Measurements from ENCODE around the gene PPM1F. TPM values are rescaled to one million over a fixed set of nuclear protein-coding genes. Genes with fewer than 3 reads are reported as not detected.

The PPM1F gene
- total and polyA plus RNA-seq, 10 of the 15 experiments (the other 5 are each of a cell fraction or from before 2014, with no cell fraction given) = 0.55 to 26.3 (median 9.7) TPM

DNA sequence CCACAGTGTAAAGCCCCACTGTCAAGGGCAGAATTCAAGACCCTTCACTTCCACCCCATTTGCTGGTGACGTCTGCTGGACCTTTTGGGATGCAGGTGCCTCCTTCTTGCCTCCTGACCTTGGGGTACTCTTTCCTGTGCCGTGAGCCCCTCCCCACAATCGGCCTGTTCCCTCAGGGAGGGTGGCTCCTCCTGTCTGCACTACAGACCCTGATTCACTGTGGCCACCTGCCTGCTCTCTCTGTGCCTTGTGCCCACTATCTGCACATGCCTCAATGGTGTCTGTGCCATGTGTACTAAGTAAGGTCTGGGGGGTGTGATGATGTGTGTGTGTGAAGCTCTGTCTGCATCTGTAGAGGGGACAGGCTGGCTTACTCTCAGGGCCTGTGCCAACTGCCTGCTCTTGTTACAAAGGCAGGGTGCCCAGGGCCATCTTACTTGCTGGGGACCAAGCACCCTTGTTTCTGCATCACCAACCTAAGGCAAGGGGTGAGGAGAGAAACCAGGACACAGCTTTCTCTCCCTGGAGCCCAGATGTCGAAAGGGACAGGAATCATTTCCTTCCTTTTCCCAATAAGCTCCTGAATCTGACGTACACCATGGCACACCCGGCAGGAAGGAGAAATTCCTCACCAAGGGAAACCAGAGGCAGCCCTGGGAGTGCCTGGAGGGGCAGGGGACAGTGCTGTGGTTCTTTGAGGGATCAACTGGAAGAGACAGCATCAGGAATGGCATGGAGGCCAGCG lies 3.7 kb downstream of the PPM1F start:
- TF ChIP-seq, protein P1, sequence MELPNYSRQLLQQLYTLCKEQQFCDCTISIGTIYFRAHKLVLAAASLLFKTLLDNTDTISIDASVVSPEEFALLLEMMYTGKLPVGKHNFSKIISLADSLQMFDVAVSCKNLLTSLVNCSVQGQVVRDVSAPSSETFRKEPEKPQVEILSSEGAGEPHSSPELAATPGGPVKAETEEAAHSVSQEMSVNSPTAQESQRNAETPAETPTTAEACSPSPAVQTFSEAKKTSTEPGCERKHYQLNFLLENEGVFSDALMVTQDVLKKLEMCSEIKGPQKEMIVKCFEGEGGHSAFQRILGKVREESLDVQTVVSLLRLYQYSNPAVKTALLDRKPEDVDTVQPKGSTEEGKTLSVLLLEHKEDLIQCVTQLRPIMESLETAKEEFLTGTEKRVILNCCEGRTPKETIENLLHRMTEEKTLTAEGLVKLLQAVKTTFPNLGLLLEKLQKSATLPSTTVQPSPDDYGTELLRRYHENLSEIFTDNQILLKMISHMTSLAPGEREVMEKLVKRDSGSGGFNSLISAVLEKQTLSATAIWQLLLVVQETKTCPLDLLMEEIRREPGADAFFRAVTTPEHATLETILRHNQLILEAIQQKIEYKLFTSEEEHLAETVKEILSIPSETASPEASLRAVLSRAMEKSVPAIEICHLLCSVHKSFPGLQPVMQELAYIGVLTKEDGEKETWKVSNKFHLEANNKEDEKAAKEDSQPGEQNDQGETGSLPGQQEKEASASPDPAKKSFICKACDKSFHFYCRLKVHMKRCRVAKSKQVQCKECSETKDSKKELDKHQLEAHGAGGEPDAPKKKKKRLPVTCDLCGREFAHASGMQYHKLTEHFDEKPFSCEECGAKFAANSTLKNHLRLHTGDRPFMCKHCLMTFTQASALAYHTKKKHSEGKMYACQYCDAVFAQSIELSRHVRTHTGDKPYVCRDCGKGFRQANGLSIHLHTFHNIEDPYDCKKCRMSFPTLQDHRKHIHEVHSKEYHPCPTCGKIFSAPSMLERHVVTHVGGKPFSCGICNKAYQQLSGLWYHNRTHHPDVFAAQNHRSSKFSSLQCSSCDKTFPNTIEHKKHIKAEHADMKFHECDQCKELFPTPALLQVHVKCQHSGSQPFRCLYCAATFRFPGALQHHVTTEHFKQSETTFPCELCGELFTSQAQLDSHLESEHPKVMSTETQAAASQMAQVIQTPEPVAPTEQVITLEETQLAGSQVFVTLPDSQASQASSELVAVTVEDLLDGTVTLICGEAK (IDR thresholded peaks at IDR 0.05; ENCODE audit: borderline replicate concordance) = no peak
- TF ChIP-seq TAF1 (IDR thresholded peaks at IDR 0.05; ENCODE audit: borderline replicate concordance, low read depth, low read length) (no peak), E2F4 (IDR thresholded peaks at IDR 0.05; ENCODE audit: low read depth, low read length) (no peak), CEBPB (IDR thresholded peaks at IDR 0.05; ENCODE audit: borderline replicate concordance in 1 of 2, low read depth in 2 of 2, low read length in 2 of 2) (no peak), SIN3A (IDR thresholded peaks at IDR 0.05; ENCODE audit: low read depth, low read length) (no peak), SUZ12 (IDR thresholded peaks at IDR 0.05; ENCODE audit: unreplicated experiment) (no peak)
- Histone ChIP-seq H3K4me1 (ENCODE audit: control insufficient read depth, insufficient read depth, low read length) (no peaks in the 10 kb centered on the region; the same call in 1 of the 2 replicates), H4K20me1 (ENCODE audit: control insufficient read depth, insufficient read depth) (no peaks in the 10 kb centered on the region), H3K4me3 (no peak overlapping the region), H3K27ac (ENCODE audit: control insufficient read depth, insufficient read depth) (no peak overlapping the region), H3K4me2 (ENCODE audit: control insufficient read depth, insufficient read depth) (no peak overlapping the region), H3K9ac (ENCODE audit: control insufficient read depth, insufficient read depth, low read length) (no peak overlapping the region), H3K9me3 (replicated peaks; ENCODE audit: control insufficient read depth, insufficient read depth, low read length) (no peaks in the 10 kb centered on the region), H3K27me3 (replicated peaks in 1 of 2; ENCODE audit: control insufficient read depth in 2 of 2, insufficient read depth in 2 of 2, low read length in 1 of 2) (no peaks in the 10 kb centered on the region), H2AFZ (ENCODE audit: control insufficient read depth, low read depth, low read length) (no peak overlapping the region), H3K36me3 (ENCODE audit: control insufficient read depth in 2 of 2, insufficient read depth in 2 of 2, low read length in 1 of 2) (no peaks in the 10 kb centered on the region), H3K79me2 (ENCODE audit: control insufficient read depth, insufficient read depth, low read length) (no peaks in the 10 kb centered on the region)
- 66% methylated on average over 7 of the region's 7 CpGs for WGBS (ENCODE audit: insufficient coverage, insufficient replicate concordance, low lambda C conversion rate, missing lambda C conversion rate)
- in situ Hi-C loops (cut with MboI) = loop anchor here (5.0 kb wide), 1 partner anchor 237 kb away; no protein-coding TSS in a partner anchor
- DNase-seq (ENCODE audit: low read depth, low spot score) = no peak
- no peak for ATAC-seq
- ChIA-PET RAD21 (ENCODE audit: unreplicated experiment) (interaction anchor here (1.1 kb wide), 1 partner anchor 11 kb away, joined by 3 read pairs; no protein-coding TSS in a partner anchor), POLR2A (interaction anchor here (0.8 kb wide), 1 partner anchor 71 kb away, joined by 6 read pairs; no protein-coding TSS in a partner anchor), CTCF (interaction anchor here (7.2 kb wide), 1 partner anchor 9 kb away, joined by 82 read pairs; no protein-coding TSS in a partner anchor), SMC1A (ENCODE audit: uncharacterized antibody, unreplicated experiment) (interaction anchor here (2.2 kb wide), 1 partner anchor 9 kb away, joined by 6 read pairs; no protein-coding TSS in a partner anchor)
- no peak for FAIRE-seq
- BruUV-seq (replicated peaks) = no TSS peak
- intact Hi-C loops (cut with micrococcal nuclease; ENCODE audit: unreplicated experiment) = no loop called here

Data from GM12878 (cell line).